Nephron progenitor cell (in vitro differentiated cells): Measurements from ENCODE around the gene ASCL4.

Source experiments
- DNase-seq: peaks from one replicate; pipeline ENCODE4 v3.0.0; 2021
- H3K27ac Mint-ChIP-seq: 2 replicates; pipeline ENCODE4 v1.8.0; 2021; ENCODE audit warnings: mild to moderate bottlenecking, moderate library complexity, mixed read lengths
- H3K27me3 Mint-ChIP-seq: 2 replicates; pipeline ENCODE4 v1.8.0; 2021; ENCODE audit warnings: mild to moderate bottlenecking, low read depth, mixed read lengths; ENCODE audit not compliant: poor library complexity
- H3K36me3 Mint-ChIP-seq: 2 replicates; pipeline ENCODE4 v1.8.0; 2021; ENCODE audit warnings: low read depth, mixed read lengths
- H3K4me1 Mint-ChIP-seq: 2 replicates; pipeline ENCODE4 v1.8.0; 2021; ENCODE audit warnings: mixed read lengths
- H3K4me3 Mint-ChIP-seq: 2 replicates; pipeline ENCODE4 v1.8.0; 2021; ENCODE audit warnings: mild to moderate bottlenecking, moderate library complexity, mixed read lengths
- H3K9me3 Mint-ChIP-seq: 2 replicates; pipeline ENCODE4 v1.8.0; 2021; ENCODE audit warnings: mild to moderate bottlenecking, moderate library complexity, mixed read lengths
- CTCF ChIP-seq: fragments of 200-600 bp; sonication (generic); IDR thresholded peaks from 2 replicates; pipeline ENCODE4 v1.5.0; 2021; ENCODE audit warnings: antibody characterized with exemption

ASCL4 gene

GRCh38 chr12:107760207-107760808 is 14.2 kb upstream of the ASCL4 start:
- Mint-ChIP-seq H3K27me3 (peaks cover 15% of the 10 kb centered on the region), H3K27ac (peak overlapping the region; percentile 97), H3K9me3 (no peaks in the 10 kb centered on the region), H3K4me3 (peak overlapping the region; percentile 95), H3K4me1 (peaks cover 29% of the 10 kb centered on the region), H3K36me3 (peaks cover 11% of the 10 kb centered on the region)
- DNase-seq, result peak; percentile 42
- no peak for TF ChIP-seq CTCF

- Mint-ChIP-seq H3K4me1 (peaks cover 29% of the 10 kb centered on the region), H3K9me3 (no peaks in the 10 kb centered on the region), H3K36me3 (peaks cover 11% of the 10 kb centered on the region), H3K27me3 (peaks cover 18% of the 10 kb centered on the region), H3K27ac (peak within 1 kb of the TSS; percentile 97), H3K4me3 (peak within 1 kb of the TSS; percentile 95)
- peak; percentile 95 for DNase-seq
- TF ChIP-seq CTCF, result peak; percentile 19
Observed at GRCh38 chr12:107760809-107761501, 13.5 kb upstream of the ASCL4 start, which contains the start of gene PRDM4. Gene PRDM4, minus strand, starts transcription at chr12:107761137. Its CDS starts 622 bp downstream, at chr12:107760515.

- peak overlapping the region; percentile 25 for H3K27ac Mint-ChIP-seq
- TF ChIP-seq CTCF, result no peak
- no peaks in the 10 kb centered on the region for H3K9me3 Mint-ChIP-seq
- peaks cover 29% of the 10 kb centered on the region for H3K4me1 Mint-ChIP-seq
- peak; percentile 18 for DNase-seq
- H3K4me3 Mint-ChIP-seq, result peak overlapping the region; percentile 89
- peaks cover 7% of the 10 kb centered on the region for H3K36me3 Mint-ChIP-seq
- peaks cover 21% of the 10 kb centered on the region for H3K27me3 Mint-ChIP-seq
Observed at GRCh38 chr12:107761502-107761904, 13.0 kb upstream of the ASCL4 start.

GRCh38 chr12:107762874-107763273 is 11.6 kb upstream of the ASCL4 start:
- DNase-seq, result no peak
- Mint-ChIP-seq H3K27ac (no peak overlapping the region), H3K4me3 (no peak overlapping the region), H3K27me3 (peaks cover 33% of the 10 kb centered on the region), H3K4me1 (peaks cover 29% of the 10 kb centered on the region), H3K9me3 (no peaks in the 10 kb centered on the region), H3K36me3 (no peaks in the 10 kb centered on the region)
- no peak for TF ChIP-seq CTCF

GRCh38 chr12:107764626-107765025 is 9.9 kb upstream of the ASCL4 start:
- peaks cover 14% of the 10 kb centered on the region for H3K4me1 Mint-ChIP-seq
- no peak overlapping the region for H3K4me3 Mint-ChIP-seq
- no peak overlapping the region for H3K27ac Mint-ChIP-seq
- H3K27me3 Mint-ChIP-seq, result peaks cover 38% of the 10 kb centered on the region
- no peaks in the 10 kb centered on the region for H3K9me3 Mint-ChIP-seq
- no peaks in the 10 kb centered on the region for H3K36me3 Mint-ChIP-seq
- TF ChIP-seq CTCF, result no peak
- DNase-seq, result no peak
